ENCODE results near the gene STARD10. TPM values are rescaled to one million over a fixed set of nuclear protein-coding genes. Genes with fewer than 3 reads are reported as not detected.
A peak's percentile ranks its signal among the peaks of the same experiment; 100 is the strongest.
"Not testable (repeated sequence)": the region's sequence is repeated elsewhere in the genome, so short reads cannot be mapped to it uniquely, and the experiment has no call there.

The STARD10 gene
- total RNA-seq, 2 experiments from 2014 or later: 10.5 to 12.9 TPM

GRCh38 chr11:72828081-72828567 is 34.3 kb upstream of the STARD10 start:
- intact Hi-C loops (cut with DNase I, micrococcal nuclease): no loop called here
- H3K4me3 Mint-ChIP-seq: peak overlapping the region; percentile 38
- Histone ChIP-seq H3K4me3 (ENCODE audit: low read length) (no peak overlapping the region), H3K4me1 (ENCODE audit: insufficient read depth, low read length) (peaks cover 24% of the 10 kb centered on the region), H3K9me3 (ENCODE audit: control insufficient read depth in 1 of 2, insufficient read depth in 1 of 2, low read length in 2 of 2) (no peaks in the 10 kb centered on the region), H3K27ac (ENCODE audit: low read depth in 1 of 2, low read length in 2 of 2) (peak overlapping the region in 1 of 2 donors; percentile 22), H3K36me3 (ENCODE audit: insufficient read depth, low read length) (peaks cover 58% of the 10 kb centered on the region), H3K27me3 (ENCODE audit: control insufficient read depth in 1 of 2, insufficient read depth in 2 of 2, low read length in 2 of 2) (no peaks in the 10 kb centered on the region)
- DNase-seq (peak in 1 of 14 experiments; percentile 35), ATAC-seq (ENCODE audit: poor library complexity) (peak; percentile 27)
- H3K9me3 Mint-ChIP-seq: no peaks in the 10 kb centered on the region
- ChIA-PET CTCF (interaction anchor here (1.0 to 1.2 kb wide), 2 partner anchors 34 to 103 kb away, joined by 3 read pairs; partner anchors contain the start of gene STARD10), POLR2A (interaction anchor here (0.9 to 1.1 kb wide), 5 partner anchors 12 to 397 kb away, joined by 3 to 5 read pairs (median 3); no protein-coding TSS in a partner anchor)
- H3K36me3 Mint-ChIP-seq (ENCODE audit: low read depth): peaks cover 62% of the 10 kb centered on the region
- TF ChIP-seq, protein P1, sequence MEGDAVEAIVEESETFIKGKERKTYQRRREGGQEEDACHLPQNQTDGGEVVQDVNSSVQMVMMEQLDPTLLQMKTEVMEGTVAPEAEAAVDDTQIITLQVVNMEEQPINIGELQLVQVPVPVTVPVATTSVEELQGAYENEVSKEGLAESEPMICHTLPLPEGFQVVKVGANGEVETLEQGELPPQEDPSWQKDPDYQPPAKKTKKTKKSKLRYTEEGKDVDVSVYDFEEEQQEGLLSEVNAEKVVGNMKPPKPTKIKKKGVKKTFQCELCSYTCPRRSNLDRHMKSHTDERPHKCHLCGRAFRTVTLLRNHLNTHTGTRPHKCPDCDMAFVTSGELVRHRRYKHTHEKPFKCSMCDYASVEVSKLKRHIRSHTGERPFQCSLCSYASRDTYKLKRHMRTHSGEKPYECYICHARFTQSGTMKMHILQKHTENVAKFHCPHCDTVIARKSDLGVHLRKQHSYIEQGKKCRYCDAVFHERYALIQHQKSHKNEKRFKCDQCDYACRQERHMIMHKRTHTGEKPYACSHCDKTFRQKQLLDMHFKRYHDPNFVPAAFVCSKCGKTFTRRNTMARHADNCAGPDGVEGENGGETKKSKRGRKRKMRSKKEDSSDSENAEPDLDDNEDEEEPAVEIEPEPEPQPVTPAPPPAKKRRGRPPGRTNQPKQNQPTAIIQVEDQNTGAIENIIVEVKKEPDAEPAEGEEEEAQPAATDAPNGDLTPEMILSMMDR (IDR thresholded peaks at IDR 0.05): no peak
- peak overlapping the region; percentile 84 for H3K27ac Mint-ChIP-seq
- peaks cover 13% of the 10 kb centered on the region for H3K4me1 Mint-ChIP-seq (ENCODE audit: low read depth)
- no peaks in the 10 kb centered on the region for H3K27me3 Mint-ChIP-seq

- CTCF ChIA-PET: interaction anchor here (1.0 to 1.2 kb wide), 2 partner anchors 33 to 102 kb away, joined by 3 read pairs; partner anchors contain the start of gene STARD10
- H3K4me1 ChIP-seq (ENCODE audit: insufficient read depth, low read length): peaks cover 27% of the 10 kb centered on the region
- H3K4me3 Mint-ChIP-seq: peak overlapping the region; percentile 38
- H3K27me3 Mint-ChIP-seq; H3K27me3 ChIP-seq (ENCODE audit: control insufficient read depth in 1 of 2, insufficient read depth in 2 of 2, low read length in 2 of 2); intact Hi-C loops (cut with DNase I, micrococcal nuclease); H3K4me3 ChIP-seq (ENCODE audit: low read length); H3K9me3 Mint-ChIP-seq; H3K9me3 ChIP-seq (ENCODE audit: control insufficient read depth in 1 of 2, insufficient read depth in 1 of 2, low read length in 2 of 2): not testable (repeated sequence)
- H3K36me3 Mint-ChIP-seq (ENCODE audit: low read depth): peaks cover 62% of the 10 kb centered on the region
- H3K27ac Mint-ChIP-seq: peak overlapping the region; percentile 84
- ATAC-seq (ENCODE audit: poor library complexity): peak; percentile 48
- H3K36me3 ChIP-seq (ENCODE audit: insufficient read depth, low read length): peaks cover 63% of the 10 kb centered on the region
- POLR2A ChIA-PET: interaction anchor here (0.9 to 1.1 kb wide), 5 partner anchors 12 to 397 kb away, joined by 3 to 5 read pairs (median 3); no protein-coding TSS in a partner anchor
- DNase-seq: peak in 1 of 14 experiments; percentile 44
- peaks cover 13% of the 10 kb centered on the region for H3K4me1 Mint-ChIP-seq (ENCODE audit: low read depth)
- H3K27ac ChIP-seq (ENCODE audit: low read depth in 1 of 2, low read length in 2 of 2): peak overlapping the region in 1 of 2 donors; percentile 22
These were observed 33.8 kb upstream of the STARD10 start for GRCh38 chr11:72827656-72828055.

GRCh38 chr11:72826942-72827480 is 33.2 kb upstream of the STARD10 start:
- TF ChIP-seq, protein P1 (IDR thresholded peaks at IDR 0.05): no peak
- no peak overlapping the region for H3K4me3 ChIP-seq (ENCODE audit: low read length)
- ATAC-seq (ENCODE audit: poor library complexity): no peak
- Mint-ChIP-seq H3K27ac (peak overlapping the region; percentile 84), H3K27me3 (no peaks in the 10 kb centered on the region), H3K9me3 (no peaks in the 10 kb centered on the region), H3K4me3 (no peak overlapping the region), H3K36me3 (ENCODE audit: low read depth) (peaks cover 62% of the 10 kb centered on the region), H3K4me1 (ENCODE audit: low read depth) (peaks cover 13% of the 10 kb centered on the region)
- no peaks in the 10 kb centered on the region for H3K9me3 ChIP-seq (ENCODE audit: control insufficient read depth in 1 of 2, insufficient read depth in 1 of 2, low read length in 2 of 2)
- DNase-seq: no peak
- peaks cover 68% of the 10 kb centered on the region for H3K36me3 ChIP-seq (ENCODE audit: insufficient read depth, low read length)
- H3K4me1 ChIP-seq (ENCODE audit: insufficient read depth, low read length): peaks cover 32% of the 10 kb centered on the region
- H3K27me3 ChIP-seq (ENCODE audit: control insufficient read depth in 1 of 2, insufficient read depth in 2 of 2, low read length in 2 of 2): no peaks in the 10 kb centered on the region
- ChIA-PET CTCF (interaction anchor here (1.0 kb wide), 1 partner anchor 33 kb away, joined by 3 read pairs; the partner anchor contains the start of gene STARD10), POLR2A (interaction anchor here (0.9 to 1.1 kb wide), 3 partner anchors 14 to 337 kb away, joined by 3 to 4 read pairs (median 3); no protein-coding TSS in a partner anchor)
- H3K27ac ChIP-seq (ENCODE audit: low read depth in 1 of 2, low read length in 2 of 2): no peak overlapping the region
- intact Hi-C loops (cut with DNase I, micrococcal nuclease): no loop called here

Measured in CD4-positive, alpha-beta T cell (primary cell).